ENCODE data around the gene ARHGEF17. TPM values are rescaled to one million over a fixed set of nuclear protein-coding genes. Genes with fewer than 3 reads are reported as not detected.

Gene ARHGEF17
- total RNA-seq, 1 donor from 2014 or later, result 71.5 TPM

GRCh38 chr11:73406131-73406530 lies 98.1 kb downstream of the ARHGEF17 start:
- no peak for DNase-seq (ENCODE audit: low spot score)

DNA sequence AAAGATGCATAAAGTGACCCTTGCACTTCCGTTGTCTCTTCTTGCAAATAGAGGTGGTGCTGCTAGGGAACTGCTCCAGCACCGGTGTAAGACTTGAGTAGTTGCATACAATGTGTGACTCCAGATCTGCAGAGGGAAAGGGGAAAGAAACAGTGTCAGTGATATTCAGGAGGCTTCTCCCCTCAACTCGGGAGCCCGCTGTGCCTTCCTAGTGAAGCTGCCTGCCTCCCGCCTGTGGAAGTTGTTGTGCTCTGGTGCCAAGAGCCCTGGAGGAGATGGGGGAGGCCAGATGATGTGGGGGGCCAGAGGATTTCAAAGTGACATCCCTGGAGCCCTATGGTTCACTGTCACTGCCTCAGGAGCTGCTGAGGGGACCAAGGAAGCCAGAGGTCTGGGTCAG lies 98.5 kb downstream of the ARHGEF17 start:
- DNase-seq (ENCODE audit: low spot score), result no peak

GRCh38 chr11:73409431-73409830 lies 101.4 kb downstream of the ARHGEF17 start:
- no peak for DNase-seq (ENCODE audit: low spot score)

DNA sequence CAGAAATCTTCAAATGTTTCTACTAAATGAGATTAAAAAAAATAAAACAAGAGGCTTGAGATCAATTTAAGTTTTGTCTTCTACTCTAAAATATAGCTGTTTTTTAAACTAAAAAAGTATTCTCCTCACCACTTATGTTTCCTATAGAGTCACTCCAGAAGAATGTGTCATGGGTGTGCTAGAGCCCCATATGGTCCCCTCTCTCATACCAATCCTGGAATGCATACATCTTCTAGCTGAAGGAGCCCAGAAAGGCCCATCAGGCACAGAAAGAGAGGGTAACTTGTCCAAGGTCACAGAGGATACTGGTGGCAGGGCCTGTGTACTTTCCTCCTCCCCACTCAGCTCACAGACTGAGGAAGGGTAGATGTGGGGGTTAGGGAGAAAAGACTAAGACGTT lies 102.6 kb downstream of the ARHGEF17 start:
- no peak for DNase-seq (ENCODE audit: low spot score)

- DNase-seq (ENCODE audit: low spot score), result no peak
These were observed 103.0 kb downstream of the ARHGEF17 start for GRCh38 chr11:73411031-73411430.

DNA sequence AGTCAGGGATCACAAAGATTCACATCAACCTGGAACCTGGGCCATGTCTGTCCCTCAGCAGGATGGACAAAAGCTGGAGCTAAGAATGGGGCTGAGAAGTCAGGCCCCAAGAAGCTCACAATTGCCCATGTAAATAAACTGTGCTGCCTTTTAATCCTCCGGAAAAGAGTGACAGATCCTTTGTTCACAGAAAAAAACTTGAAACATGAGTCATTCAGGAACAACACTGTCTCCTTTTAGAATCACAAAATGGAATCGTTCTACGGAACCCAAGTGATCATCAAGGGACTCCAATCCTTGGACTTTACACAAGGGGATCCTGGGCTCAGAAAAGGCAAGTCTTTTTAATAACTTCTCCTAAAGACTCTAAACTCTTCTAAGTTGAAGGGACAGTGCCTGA lies 104.2 kb downstream of the ARHGEF17 start:
- no peak for DNase-seq (ENCODE audit: low spot score)

DNA sequence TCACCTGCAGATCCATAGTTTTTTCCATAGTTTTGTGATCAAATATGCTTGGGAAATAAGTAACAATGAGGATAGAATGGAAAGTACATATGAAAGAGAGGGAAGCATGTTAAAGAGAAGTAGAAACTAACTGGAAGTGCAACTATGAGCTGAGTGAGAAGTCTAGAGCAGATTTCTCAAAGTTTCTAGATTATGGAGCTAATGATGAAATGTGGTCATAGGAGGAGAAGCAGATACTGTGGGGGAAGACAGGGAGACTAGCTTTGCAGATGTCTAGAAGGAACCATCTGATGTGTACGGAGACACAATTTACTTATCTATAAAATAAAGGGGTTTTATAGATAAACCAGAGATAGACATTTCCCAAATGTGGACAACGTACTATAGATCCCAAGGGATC lies 105.2 kb downstream of the ARHGEF17 start:
- no peak for DNase-seq (ENCODE audit: low spot score)

GRCh38 chr11:73414977-73415651 lies 107.0 kb downstream of the ARHGEF17 start:
- no peak for DNase-seq (ENCODE audit: low spot score)

DNA sequence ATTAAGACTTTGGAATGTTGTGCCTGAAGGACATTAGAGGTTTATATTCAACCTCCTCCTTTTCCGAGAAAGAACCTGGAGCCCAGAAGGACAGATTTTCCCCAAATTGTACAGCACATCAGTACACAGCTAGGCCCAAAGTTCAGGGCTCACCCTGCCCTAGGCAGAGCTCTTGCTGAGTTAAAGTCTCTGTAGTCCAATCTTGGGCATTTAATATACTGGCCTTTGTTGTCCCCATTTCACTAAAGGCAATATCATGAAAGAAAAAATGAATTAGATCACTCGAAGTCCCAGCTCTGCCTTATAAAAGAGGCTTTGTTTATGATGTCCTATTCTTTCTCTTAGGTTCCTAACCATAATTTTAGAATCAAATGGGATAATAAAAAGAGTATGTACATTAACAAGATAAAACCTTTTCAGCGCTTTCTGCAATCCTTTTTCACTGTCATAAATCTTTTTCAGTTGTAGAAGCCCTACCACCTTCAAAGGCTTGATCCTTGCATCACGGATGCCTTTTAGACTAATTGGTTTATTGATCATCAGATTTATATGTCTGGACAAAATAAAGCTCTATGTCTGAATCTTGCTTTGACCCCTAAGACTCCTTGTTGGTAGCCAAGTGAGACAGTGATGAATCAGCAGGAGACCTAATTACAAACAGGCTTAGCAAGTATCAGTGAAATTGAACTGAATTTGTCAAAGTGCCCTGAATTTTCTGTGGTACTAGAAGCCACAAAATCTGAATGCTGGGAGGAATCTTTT lies 108.0 kb downstream of the ARHGEF17 start:
- DNase-seq (ENCODE audit: low spot score), result no peak

DNA sequence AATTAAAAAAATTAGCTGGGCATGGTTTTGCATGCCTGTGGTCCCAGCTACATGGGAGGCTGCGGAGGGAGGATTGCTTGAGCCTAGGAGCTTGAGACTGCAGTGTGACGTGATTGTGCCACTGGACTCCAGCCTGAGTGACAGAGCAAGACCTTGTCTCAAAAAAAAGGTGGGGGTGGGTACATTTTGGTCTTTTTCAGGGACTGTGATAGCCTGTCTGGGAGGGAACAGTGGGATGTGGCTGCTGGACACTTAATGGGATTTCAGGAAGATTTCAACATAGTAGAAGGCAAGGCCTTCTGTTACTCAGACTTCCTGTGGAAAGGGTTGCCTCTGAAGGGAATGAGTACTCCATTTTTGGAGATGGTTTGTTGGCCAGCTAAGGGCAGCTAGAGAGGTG lies 108.7 kb downstream of the ARHGEF17 start:
- no peak for DNase-seq (ENCODE audit: low spot score)

Other genes with a start within 250 kb of the ARHGEF17 start
- gene FCHSD2, start 166.0 kb upstream of the ARHGEF17 start, total RNA-seq, result 42.5 TPM
- gene P2RY2, start 90.0 kb upstream of the ARHGEF17 start, total RNA-seq, result 20.2 TPM
- 2.2 TPM for gene P2RY6, start 35.9 kb upstream of the ARHGEF17 start, total RNA-seq
- 3.6 TPM for gene RELT, start 68.1 kb downstream of the ARHGEF17 start, total RNA-seq

Data from ureter (tissue), 1 donor.